Pons (tissue), 1 donor: Measurements from ENCODE around the gene ELOVL1.
"Not testable (repeated sequence)": the region's sequence is repeated elsewhere in the genome, so short reads cannot be mapped to it uniquely, and the experiment has no call there.

ENCODE experiments used
- DNase-seq: peaks from one replicate; pipeline ENCODE4 v3.0.0-alpha.2; 2016; ENCODE audit warnings: low spot score

ELOVL1 gene

GRCh38 chr1:43367904-43368645 is at the start of gene ELOVL1:
Gene ELOVL1 (minus strand): TSS chr1:43368011. CDS start chr1:43365609, 2,402 bp downstream.
- DNase-seq = peak; percentile 87

DNA sequence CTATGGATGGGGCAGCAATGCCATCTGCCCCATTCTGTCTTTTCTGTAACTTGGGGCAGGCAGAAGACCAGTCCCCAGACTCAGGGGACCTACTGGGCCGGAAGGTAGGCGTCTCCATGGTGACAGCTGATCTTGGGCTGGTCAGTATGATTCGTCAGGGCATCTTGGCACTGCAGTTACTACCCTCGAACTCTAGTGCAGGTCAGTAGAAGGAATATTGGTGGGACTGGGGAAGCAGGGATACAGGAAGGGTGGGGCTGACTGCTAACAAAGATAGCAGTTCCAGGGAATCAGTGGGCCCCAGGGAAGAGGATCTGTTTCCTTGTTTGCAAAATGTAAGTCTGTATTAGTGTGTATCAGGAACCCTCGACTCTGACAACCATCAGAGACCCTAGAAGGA is 48.1 kb upstream of the ELOVL1 start:
- DNase-seq = no peak

GRCh38 chr1:43414634-43415223 is 46.9 kb upstream of the ELOVL1 start:
- DNase-seq = peak; percentile 58

DNA sequence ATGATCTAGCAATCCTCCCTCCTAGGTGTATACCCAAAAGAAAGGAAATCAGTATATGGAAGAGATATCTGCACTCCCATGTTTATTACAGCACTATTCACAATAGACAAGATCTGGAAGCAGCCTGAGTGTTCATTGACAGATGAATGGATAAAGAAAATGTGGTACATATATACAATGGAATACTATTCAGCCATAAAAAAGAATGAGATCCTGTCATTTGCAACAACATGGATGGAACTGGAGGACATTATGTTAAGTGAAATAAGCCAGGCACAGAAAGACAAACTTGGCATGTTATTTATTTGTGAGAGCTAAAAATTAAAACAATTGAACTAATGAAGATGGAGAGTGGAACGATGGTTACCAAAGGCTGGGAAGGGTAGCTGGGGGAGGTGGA is 45.6 kb upstream of the ELOVL1 start:
- not testable (repeated sequence) for DNase-seq

- DNase-seq = no peak
These were observed 42.8 kb upstream of the ELOVL1 start for GRCh38 chr1:43410571-43410970.

DNA sequence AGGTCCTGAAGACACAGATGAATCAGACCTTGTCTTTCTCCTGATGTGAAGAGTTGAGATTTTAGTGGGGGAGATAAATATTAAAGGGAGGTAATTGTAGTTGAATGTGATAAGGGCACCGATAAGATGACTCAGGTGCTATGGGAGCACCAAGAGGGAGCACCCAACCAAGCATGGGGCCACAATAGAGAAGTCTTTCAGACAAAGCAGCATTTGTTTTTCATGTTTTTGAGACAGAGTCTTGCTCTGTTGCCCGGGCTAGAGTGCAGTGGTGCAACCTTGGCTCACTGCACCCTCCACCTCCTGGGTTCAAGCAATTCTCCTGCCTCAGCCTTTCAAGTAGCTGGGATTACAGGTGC is 38.0 kb upstream of the ELOVL1 start:
- no peak for DNase-seq

DNA sequence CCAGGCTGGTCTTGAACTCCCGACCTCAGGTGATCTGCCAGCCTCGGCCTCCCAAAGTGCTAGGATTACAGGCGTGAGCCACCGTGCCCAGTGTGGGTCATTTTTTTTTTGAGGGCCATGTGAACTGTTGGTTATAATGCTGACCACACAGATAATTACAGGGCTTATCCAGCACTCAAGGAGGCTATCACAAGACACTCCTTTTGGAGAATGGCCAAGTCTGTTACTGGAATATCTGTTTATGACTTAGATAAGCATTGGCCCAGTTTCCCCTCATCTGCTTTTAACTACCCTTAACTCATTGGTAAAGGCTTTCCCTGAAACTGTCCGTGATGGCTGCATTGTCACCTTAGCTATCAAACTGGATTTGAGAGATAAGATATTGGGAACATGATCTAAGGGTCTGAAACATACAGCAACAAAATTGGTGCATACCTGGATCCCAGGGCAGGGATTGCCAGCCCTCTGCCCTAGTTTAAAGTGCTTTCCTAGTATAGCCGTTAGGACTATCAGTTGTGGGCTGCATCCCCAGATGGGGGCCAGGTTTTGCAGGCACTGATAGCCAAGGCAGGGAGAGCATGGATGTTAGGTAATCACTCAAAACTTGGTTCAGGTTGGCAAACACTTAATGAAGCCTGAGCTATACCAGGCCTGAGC is 37.5 kb upstream of the ELOVL1 start:
- DNase-seq = no peak

- no peak for DNase-seq
These were observed 36.5 kb upstream of the ELOVL1 start for GRCh38 chr1:43404353-43404752.

- DNase-seq = no peak
These were observed 34.5 kb upstream of the ELOVL1 start for GRCh38 chr1:43402089-43402865.

DNA sequence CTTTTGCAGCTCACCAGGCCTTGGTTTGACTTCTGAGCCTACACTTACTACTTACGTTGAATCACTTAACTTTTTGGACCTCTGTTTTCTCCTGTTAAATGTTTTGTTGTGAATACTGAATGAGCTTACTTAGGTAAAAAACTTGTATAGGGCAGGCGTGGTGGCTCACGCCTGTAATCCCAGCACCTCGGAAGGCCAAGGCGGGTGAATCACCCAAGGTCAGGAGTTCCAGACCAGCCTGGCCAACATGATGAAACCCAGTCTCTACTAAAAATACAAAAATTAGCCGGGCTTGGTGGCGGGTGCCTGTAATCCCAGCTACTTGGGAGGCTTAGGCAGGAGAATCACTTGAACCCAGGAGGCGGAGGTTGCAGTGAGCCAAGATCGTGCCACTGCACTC is 32.6 kb upstream of the ELOVL1 start:
- DNase-seq = not testable (repeated sequence)

DNA sequence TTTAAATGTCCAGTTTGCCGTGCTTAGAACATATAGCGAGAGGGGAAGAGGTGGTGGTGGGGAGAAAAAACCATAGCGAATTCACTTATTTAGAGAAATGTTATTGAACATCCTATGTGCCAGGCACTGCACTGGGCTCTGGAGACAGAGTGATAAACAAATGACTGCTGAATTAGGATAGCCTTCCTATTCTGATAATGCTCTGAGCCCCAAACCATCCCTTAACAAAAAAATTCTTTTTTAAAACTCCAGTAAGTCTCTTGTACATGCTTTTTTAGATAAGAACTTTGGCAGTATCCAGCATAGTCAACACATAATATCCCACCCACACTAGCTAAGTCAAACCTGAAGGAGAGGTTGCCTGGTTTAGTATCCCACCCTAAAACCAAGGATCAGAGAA is 30.4 kb upstream of the ELOVL1 start:
- DNase-seq = no peak

DNA sequence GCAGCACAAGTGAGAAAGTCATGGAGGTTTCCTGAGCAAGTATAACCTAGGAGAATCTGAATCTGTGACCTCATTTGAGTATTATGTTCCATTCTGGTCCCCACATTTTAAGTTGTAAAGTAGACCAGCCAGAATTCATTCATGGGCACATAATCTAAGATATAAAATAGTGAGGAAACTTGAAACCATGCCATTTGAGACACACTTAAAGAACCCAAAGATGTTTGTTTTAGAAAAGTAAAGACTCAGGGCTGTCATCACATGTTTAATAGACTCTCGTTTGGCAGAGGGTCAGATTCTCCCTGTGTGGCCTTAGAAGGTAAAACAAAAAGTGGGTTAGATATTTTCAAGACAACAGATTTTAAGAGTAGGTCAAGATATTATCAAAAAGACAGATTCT is 28.2 kb upstream of the ELOVL1 start:
- no peak for DNase-seq

- no peak for DNase-seq
These were observed 27.7 kb upstream of the ELOVL1 start for GRCh38 chr1:43395523-43395922.

DNA sequence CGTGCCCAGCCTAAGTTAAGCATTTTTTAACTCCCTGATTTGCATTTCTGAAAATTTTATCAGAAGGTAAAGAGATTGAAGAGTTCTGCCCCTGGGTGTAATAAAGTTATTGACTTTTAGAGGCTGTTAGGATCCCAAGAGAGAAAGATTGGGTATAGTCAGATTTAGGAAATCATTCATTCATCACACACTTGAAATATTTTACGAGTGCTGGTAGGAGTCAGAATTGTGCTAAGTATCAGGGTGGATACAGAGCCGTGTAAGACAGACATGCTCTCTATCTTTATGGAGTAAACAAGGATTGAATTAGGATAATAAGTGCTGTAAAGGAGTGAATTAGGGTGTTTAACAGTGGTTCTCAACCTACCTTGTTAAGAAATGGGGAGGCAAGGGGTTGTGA is 24.9 kb upstream of the ELOVL1 start:
- no peak for DNase-seq

DNA sequence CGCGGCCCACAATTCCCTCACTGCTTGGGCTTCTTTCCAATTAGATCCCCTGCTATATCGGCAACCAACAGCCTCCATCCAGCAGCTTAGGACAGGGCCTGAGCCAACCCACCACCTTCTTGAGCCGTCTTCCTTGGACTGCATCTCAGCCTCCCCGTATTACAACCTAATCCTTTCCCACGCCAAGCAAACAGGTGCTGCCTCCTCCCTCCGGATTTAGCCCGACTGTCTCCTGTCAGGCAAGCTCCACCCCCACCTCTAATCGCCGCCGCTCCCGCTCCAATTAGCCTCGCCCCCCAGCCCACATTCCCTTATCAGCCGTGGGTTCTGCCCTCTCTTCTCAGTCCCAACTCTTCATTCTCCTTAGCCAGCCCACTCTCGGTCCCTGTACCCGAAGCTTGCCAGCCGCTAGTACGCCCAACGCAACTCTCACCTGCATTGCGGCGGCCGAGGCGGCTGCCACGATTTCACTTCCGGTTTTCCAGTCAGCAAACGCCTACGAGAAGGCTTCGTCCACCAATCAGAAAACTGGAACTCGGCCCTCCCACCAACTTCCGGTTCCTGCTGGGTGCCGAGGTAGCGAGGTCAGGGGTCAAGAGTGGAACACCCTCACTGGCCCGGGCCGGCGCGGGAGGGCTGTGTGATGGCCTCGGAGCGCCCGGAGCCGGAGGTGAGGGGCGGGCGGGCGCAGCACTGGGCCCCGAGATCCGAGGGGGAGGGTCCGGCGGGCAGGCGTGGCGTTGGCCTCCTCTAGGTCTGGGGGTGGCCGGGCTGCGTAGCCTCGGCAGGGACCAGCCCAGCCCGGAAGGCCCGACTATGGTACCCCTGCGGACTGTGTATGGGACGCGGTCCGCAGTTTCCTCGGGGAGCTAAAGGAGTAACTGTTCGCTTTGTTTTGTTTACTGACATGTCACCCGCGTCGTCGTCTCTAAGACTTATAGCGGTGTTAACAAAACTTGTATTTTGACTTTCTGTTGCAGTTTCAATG is 21.8 kb upstream of the ELOVL1 start, which contains the start of the genes MED8 and SZT2:
MED8 (minus strand) TSS at position 475 of the 988 bp plus-strand sequence; CDS start at position 439, 36 bp downstream.
SZT2 (plus strand) TSS at position 574 of the 988 bp plus-strand sequence; CDS start at position 644, 70 bp downstream.
- DNase-seq = peak; percentile 97

DNA sequence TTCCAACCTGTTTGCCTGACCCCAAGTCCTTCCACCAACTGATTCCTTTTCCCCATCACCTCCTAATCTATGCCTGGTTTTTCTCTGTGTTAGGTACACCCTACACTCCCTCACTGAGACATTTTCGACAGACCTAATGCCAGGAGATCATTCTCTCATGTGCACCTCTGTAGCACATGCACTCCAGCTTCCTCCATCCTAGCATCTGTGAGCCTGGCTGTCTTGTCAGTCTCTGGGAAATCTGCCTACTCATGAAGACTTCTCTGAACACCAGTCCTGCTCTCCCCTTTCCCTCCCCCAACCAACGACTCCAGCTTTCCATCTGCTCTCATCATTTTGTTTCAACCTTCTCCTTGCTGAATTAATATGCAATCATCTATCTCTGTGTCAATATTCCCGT is 20.8 kb upstream of the ELOVL1 start:
- no peak for DNase-seq

DNA sequence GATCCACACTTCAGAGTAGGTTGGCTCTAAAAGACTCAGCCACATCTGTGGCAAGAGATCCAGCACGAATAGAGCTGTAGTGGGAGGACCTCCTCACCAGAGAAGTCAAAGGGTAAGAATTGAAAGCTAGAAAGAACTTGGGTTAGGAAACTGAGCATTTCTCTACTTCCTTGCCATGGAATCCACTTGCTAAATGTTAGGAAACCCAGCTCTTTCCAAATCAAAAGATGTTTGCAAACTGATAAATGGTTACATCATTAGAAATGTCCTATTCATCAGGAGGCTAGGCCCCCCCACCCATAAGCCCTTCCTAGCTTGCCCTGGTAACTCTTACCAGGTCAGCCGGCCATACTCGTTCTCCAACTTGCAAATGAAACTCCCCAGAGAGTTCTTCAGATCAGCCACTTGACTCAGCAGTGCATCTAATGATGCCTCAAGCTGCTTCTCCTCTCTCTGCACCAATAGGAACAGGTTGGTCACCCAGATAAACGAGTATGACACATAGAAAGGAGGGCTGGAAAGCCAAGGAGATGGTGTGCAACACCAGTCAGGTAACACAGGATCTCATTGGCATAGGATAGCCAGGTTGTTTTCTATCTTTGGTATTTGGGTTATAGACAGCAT is 20.3 kb upstream of the ELOVL1 start:
- DNase-seq = no peak

DNA sequence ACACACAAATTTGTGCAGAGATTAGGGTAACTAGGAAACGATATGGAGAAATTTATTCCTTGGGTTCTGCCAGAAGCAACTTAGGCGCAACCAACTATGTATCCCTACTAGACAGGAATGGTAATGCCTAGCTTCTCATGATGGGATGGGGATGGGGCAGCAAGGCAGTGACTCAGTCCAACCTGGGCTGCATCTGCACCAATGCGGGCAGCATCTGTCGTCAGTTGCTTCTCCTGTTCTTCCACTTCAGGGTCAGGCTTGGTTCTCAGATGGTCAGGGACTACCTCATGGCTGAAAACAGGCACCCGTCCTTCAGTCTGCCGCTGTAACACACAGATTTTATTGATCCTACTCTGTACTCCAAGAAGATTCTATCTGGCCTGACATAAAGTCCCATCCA is 18.9 kb upstream of the ELOVL1 start:
- DNase-seq = no peak

DNA sequence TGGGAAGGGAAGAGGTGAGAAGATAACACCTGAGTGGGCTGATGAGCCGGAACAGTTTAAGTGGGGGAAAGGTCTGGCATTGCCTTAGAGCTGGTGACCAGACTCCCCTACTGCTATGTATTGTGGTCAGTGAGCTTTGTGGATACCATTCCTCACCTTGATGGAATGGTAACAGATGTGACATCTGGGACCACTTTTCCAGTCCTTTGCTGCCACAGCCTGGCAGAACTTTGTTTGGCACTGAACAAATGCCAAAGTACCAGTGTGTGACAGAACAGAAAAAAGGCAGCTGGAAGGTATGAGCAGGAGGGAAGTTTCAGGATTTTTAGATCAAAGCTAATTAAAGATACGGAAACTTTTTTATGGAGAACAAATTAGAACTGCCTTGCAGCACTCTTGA is 15.6 kb upstream of the ELOVL1 start:
- peak; percentile 90 for DNase-seq

DNA sequence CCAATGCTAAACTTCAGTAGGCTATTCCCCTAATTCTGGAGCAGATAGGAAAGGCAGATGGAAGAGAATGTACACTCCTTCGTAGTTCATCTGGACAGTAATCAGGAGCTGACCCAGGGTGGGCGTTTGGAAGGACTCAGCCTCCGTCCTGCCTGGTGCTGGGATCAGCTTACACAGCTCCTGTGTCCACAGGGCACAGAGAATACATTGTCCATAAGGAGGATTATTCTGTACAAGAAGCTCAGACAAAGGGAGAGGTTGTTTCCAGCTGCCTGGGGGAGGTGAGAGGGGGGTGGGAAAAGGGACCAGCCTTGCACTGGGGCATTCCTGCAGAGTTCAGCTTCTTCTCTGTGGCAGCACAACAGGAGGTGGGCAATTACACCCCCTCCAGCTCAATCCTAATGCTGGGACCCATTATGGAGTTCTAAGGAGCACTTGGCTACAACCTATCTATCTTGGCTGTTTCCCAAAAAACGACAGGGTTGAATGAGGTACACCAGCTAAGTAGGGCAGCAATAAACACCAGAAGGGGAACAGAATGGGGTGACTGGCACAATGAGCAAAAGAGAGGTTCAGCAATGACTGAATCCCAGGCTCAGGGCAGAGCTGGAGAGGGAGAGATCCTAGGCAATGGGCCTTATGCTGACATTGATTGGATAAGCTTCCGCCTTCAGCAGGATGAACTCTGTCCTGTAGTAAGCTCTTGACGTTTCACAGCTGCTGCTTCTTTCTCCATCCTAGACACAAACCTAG is 14.4 kb upstream of the ELOVL1 start:
- peak; percentile 98 for DNase-seq
